IPS DF 6.9 (cell line): ENCODE measurements around the gene PLEKHM3.

Experiments
- DNase-seq: peaks from one replicate; pipeline ENCODE4 v3.0.0-alpha.2; 2013; ENCODE audit warnings: low read depth, low spot score
- H3K27ac ChIP-seq: one replicate; pipeline ENCODE4 v1.5.1; 2013; ENCODE audit warnings: low read length, control low read depth
- H3K27me3 ChIP-seq: 2 replicates; pipeline ENCODE4 v1.6.1; 2013; ENCODE audit warnings: mild to moderate bottlenecking, low read length; ENCODE audit not compliant: control insufficient read depth, insufficient read depth
- H3K36me3 ChIP-seq: 2 replicates; pipeline ENCODE4 v1.6.1; 2013; ENCODE audit warnings: low read length; ENCODE audit not compliant: control insufficient read depth, insufficient read depth
- H3K4me1 ChIP-seq: 2 replicates; pipeline ENCODE4 v1.6.1; 2013; ENCODE audit warnings: low read length; ENCODE audit not compliant: control insufficient read depth, insufficient read depth
- H3K4me3 ChIP-seq: 2 replicates; pipeline ENCODE4 v1.5.1; 2013; ENCODE audit warnings: mild to moderate bottlenecking, low read length
- H3K9me3 ChIP-seq: 2 replicates; pipeline ENCODE4 v1.6.1; 2013; ENCODE audit warnings: low read length, inconsistent platforms; ENCODE audit not compliant: control insufficient read depth, insufficient read depth
- WGBS: extraction: QIAGEN DNeasy Blood & Tissue Kit; methylation state at CpG from one replicate; pipeline ENCODE4 v1.1.7; 2013; ENCODE audit warnings: mixed read lengths, missing lambda C conversion rate; ENCODE audit not compliant: insufficient read length, insufficient coverage; 5-methylcytosine and 5-hydroxymethylcytosine counted together

The PLEKHM3 gene

DNA sequence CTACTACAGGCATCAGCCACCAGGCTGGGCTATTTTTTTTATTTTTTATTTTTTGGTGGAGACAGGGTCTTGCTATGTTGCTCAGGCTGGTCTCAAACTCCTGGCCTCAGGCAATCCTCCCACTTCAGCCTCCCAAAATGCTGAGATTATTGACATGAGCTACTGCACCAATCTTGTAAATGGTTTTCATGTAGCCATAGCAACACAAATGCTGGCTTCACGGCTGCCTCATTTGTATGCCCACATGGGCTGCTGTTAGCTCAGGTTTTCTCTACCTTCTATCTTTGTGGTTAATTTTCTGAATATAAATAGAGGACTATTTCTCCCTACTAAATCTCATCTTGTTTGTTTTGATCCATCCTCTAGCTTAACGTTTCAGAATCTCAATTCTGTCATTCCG lies 58.2 kb downstream of the PLEKHM3 start:
- no peaks in the 10 kb centered on the region for H3K36me3 ChIP-seq
- H3K27me3 ChIP-seq: no peaks in the 10 kb centered on the region
- WGBS: no CpG with 5 or more reads among the region's 3 CpGs
- no peak overlapping the region for H3K27ac ChIP-seq
- no peak overlapping the region for H3K4me3 ChIP-seq
- peaks cover 4% of the 10 kb centered on the region for H3K4me1 ChIP-seq
- no peak for DNase-seq
- H3K9me3 ChIP-seq: peaks cover 3% of the 10 kb centered on the region

DNA sequence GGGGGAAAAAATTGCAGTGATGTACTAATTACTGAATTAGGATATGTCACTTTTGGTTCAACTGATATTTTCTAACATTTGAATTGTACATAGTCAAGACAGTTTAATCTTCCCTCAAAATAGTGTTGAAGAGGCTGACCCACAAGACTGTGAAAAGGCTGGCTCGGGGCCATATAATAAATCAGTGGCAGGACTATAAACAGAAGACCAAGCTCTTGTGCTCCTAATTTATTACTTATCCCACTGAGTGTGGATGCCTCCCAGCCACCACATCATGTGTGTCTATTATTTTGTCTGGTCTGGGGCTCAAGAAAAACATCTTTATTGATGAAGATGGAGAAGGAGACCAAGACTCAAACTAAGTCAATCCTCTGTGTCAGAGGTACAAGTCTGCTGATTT lies 64.4 kb downstream of the PLEKHM3 start:
- Histone ChIP-seq H3K27me3 (no peaks in the 10 kb centered on the region), H3K9me3 (peaks cover 3% of the 10 kb centered on the region), H3K27ac (no peak overlapping the region), H3K4me1 (no peaks in the 10 kb centered on the region), H3K4me3 (no peak overlapping the region), H3K36me3 (no peaks in the 10 kb centered on the region)
- no CpG with 5 or more reads among the region's 1 CpG for WGBS
- DNase-seq: no peak

DNA sequence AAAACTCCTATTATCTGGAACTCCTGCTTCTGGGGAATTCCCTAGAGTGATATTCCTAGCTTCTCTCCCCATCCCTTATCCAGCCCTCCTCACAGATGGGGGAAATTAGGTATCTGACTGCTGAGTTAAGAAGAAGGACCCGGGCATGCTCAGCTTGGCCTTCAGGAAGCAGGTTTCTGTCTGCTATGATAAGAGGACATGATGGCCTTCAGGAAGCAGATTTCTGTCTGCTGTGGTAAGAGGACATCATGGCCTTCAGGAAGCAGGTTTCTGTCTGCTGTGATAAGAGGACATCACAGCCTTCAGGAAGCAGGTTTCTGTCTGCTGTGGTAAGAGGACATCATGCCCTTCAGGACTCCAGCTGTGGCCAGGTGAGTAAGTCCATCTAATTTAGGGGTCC lies 65.2 kb downstream of the PLEKHM3 start:
- no CpG with 5 or more reads among the region's 1 CpG for WGBS
- peaks cover 3% of the 10 kb centered on the region for H3K9me3 ChIP-seq
- no peak overlapping the region for H3K27ac ChIP-seq
- H3K36me3 ChIP-seq: no peaks in the 10 kb centered on the region
- no peaks in the 10 kb centered on the region for H3K27me3 ChIP-seq
- H3K4me3 ChIP-seq: no peak overlapping the region
- no peaks in the 10 kb centered on the region for H3K4me1 ChIP-seq
- no peak for DNase-seq

DNA sequence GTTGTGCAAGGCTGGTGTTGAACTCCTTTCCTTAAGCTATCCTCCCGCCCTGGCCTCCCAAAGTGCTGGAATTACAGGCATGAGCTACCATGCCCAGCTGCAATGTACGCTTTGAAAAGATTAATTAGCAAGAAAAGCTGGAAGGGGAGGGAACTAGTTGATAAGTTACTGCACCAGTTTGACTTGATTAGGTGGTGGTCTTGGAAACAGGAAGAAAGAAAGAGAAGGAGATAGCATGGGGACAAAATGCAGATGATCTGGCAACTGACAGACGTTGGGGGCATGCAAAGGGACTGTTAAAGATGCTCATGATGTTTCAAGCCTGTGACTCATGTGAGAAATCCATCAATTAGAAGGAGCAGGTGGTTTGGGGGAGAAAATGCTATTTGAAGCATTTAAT lies 68.6 kb downstream of the PLEKHM3 start:
- Histone ChIP-seq H3K9me3 (no peaks in the 10 kb centered on the region), H3K27me3 (no peaks in the 10 kb centered on the region), H3K36me3 (no peaks in the 10 kb centered on the region), H3K27ac (no peak overlapping the region), H3K4me1 (no peaks in the 10 kb centered on the region), H3K4me3 (no peak overlapping the region)
- WGBS: no CpG with 5 or more reads among the region's 3 CpGs
- no peak for DNase-seq

DNA sequence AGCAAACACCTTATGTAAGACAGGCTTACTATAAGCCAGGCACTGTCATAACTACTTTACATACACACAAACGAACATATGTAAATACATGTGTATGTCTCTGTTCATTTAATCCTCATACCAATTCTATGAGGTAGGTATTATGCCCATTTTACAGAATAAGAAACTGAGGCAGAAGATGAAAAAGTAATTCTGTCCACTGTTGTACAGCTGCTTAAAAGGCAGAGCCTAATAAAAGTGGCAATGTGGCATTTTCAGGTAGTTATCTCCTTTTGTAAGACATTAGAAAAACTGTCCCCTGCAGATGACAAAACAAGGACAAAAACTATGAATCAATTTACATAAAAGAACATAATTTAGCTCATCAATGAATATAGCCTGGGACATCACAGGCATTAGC lies 69.9 kb downstream of the PLEKHM3 start:
- WGBS: no CpG with 5 or more reads among the region's 1 CpG
- Histone ChIP-seq H3K9me3 (no peaks in the 10 kb centered on the region), H3K4me1 (peaks cover 1% of the 10 kb centered on the region; the same call in 1 of the 2 replicates), H3K27me3 (no peaks in the 10 kb centered on the region), H3K36me3 (no peaks in the 10 kb centered on the region), H3K27ac (no peak overlapping the region), H3K4me3 (no peak overlapping the region)
- no peak for DNase-seq

DNA sequence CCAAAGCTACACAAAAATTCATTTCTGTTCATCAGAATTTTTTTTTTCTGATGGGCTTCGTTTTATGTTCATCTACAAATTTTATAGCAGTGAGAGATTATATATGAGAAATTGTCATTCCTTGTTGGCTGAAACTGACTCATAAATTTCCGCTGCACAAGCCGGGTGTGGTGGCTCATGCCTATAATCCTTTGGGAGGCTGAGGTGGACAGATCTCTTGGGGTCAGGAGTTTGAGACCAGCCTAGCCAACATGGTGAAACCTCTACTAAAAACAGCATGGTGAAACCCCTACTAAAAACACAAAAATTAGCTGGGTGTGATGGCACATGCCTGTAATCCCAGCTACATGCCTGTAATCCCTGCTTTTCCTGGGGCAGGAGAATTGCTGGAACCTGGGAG lies 72.0 kb downstream of the PLEKHM3 start:
- Histone ChIP-seq H3K4me1 (peaks cover 4% of the 10 kb centered on the region; the same call in 1 of the 2 replicates), H3K27me3 (no peaks in the 10 kb centered on the region), H3K9me3 (no peaks in the 10 kb centered on the region), H3K36me3 (no peaks in the 10 kb centered on the region), H3K4me3 (no peak overlapping the region), H3K27ac (no peak overlapping the region)
- WGBS: no CpG with 5 or more reads among the region's 3 CpGs
- no peak for DNase-seq

DNA sequence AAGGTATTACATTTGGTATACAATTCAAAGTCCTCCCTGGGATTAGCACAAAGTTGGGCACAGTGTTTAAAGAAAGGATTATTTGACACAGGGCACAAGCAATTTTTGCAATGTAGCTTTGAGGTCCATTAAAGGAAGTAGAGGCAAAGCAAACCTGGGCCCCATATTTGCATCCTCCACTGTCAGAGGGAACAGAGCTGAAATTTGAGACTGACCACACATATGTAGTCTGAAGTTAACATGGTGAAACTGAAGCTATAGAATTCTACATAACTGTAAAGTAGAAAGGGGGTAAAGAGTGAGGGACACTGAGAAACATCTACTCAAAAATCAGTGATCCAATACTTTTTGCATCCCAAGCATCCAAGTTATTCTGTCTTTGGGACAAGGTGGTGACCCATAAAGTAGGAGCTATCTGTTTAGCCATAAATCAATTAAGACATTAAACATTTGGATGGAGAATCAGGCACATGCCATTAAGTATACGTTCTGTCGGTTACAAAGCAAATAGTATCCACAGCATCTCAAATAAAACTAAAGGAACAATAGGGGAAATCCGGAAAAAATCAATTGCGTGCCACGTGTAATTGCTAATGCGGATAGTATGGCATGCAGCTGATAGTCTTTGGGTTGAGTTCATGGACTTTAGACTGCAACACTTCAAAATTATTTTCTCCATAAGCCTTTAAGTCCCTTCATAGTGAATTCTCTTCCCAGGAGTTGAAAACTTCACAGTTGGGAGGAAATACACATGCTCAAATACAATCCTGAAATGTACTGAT lies 72.6 kb downstream of the PLEKHM3 start:
- WGBS: no CpG with 5 or more reads among the region's 6 CpGs
- Histone ChIP-seq H3K4me1 (peaks cover 4% of the 10 kb centered on the region; the same call in 1 of the 2 replicates), H3K4me3 (no peak overlapping the region)

DNA sequence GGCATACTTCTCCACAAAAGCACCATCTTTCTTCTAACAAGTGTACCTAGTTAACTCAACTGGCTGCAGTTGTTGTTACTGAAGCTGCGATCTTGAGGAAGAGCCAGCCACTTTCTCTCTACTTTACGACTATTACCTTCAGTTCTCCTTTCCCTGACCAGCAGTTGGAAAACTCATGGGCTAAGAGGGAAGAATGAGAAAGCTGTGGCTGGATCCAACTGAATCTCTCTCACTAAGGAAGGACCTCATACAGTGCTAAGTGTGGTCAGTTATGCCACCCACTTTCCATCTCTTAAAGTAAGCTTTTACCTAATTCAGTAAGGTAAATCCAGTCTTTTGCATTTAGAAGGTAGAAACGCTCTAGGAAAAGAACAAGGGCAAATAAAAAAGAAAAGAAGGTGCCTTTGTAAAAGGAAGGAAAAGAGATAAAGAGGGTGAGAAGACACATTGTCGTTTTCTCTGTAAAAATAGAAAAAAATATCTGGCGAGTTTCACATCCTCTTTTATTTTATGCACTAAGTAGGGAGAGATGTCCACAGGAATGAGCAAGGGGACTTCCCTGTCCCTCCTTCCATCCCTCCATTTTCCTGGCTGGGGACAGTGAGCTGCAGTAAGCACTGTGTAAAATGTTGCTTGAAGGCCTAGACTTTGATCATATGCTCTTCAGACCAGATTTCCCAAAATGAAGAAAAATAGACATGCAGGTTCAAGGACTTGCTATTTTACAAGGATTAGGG lies 73.4 kb downstream of the PLEKHM3 start:
- DNase-seq: no peak
- Histone ChIP-seq H3K27ac (no peak overlapping the region), H3K4me3 (no peak overlapping the region), H3K27me3 (no peaks in the 10 kb centered on the region), H3K9me3 (no peaks in the 10 kb centered on the region), H3K4me1 (peaks cover 4% of the 10 kb centered on the region; the same call in 1 of the 2 replicates), H3K36me3 (no peaks in the 10 kb centered on the region)
- no CpG with 5 or more reads among the region's 5 CpGs for WGBS

More for the DNA sequence above, 72.6 kb downstream of the PLEKHM3 start:
- H3K27ac ChIP-seq: no peak overlapping the region
- DNase-seq: no peak
- H3K27me3 ChIP-seq: no peaks in the 10 kb centered on the region
- H3K36me3 ChIP-seq: no peaks in the 10 kb centered on the region
- H3K9me3 ChIP-seq: no peaks in the 10 kb centered on the region

DNA sequence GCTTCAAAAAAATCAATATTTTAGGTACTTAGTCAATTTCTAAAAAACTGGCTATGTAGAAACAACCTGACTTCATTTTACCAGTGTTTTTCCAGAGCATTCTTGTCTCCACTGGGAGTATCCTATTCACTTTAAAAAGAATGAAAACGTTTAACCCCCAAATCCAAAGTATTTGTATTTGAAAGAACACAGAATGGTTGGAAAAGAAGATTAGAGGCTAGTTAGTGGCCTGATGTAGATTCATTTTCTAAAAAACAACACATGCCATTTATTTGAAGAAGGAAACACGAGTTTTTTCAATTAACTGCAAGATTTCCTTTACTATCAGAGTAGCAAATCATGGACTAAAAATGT lies 74.6 kb downstream of the PLEKHM3 start:
- no peaks in the 10 kb centered on the region for H3K27me3 ChIP-seq
- no peak overlapping the region for H3K27ac ChIP-seq
- H3K4me3 ChIP-seq: no peak overlapping the region
- peaks cover 4% of the 10 kb centered on the region; the same call in 1 of the 2 replicates for H3K4me1 ChIP-seq
- no peaks in the 10 kb centered on the region for H3K36me3 ChIP-seq
- no CpG with 5 or more reads among the region's 2 CpGs for WGBS
- no peak for DNase-seq
- H3K9me3 ChIP-seq: no peaks in the 10 kb centered on the region

- H3K9me3 ChIP-seq: no peaks in the 10 kb centered on the region
- no peak overlapping the region for H3K4me3 ChIP-seq
- H3K36me3 ChIP-seq: no peaks in the 10 kb centered on the region
- WGBS: no CpG with 5 or more reads among the region's 8 CpGs
- no peaks in the 10 kb centered on the region for H3K27me3 ChIP-seq
- peaks cover 4% of the 10 kb centered on the region; the same call in 1 of the 2 replicates for H3K4me1 ChIP-seq
- no peak for DNase-seq
- no peak overlapping the region for H3K27ac ChIP-seq
Observed at GRCh38 chr2:207950063-207950760, 75.1 kb downstream of the PLEKHM3 start.
